Thyroid gland (tissue), 4 donors: ENCODE results near the gene IGSF23.

Experiments
- CTCF ChIP-seq, 6 experiments: fragments of 200-600 bp in 3 of 6; fragments of 450-650 bp in 3 of 6; sonication (generic) in 3 of 6; IDR thresholded peaks; one replicate each; pipeline ENCODE4 v1.5.1; 2016 to 2019; ENCODE audit warnings: antibody characterized with exemption in 6 of 6, mild to moderate bottlenecking in 2 of 6, inconsistent platforms in 1 of 6, moderate library complexity in 1 of 6
- POLR2A ChIP-seq, 2 donors: fragments of 450-650 bp; IDR thresholded peaks; one replicate each; pipeline ENCODE4 v1.6.1; 2017; ENCODE audit warnings: antibody characterized with exemption in 2 of 2, mild to moderate bottlenecking in 2 of 2, moderate library complexity in 1 of 2

- TF ChIP-seq POLR2A (IDR thresholded peaks at IDR 0.05) (no peak), CTCF (IDR thresholded peaks at IDR 0.05) (no peak)
These were observed 35.8 kb upstream of the IGSF23 start for GRCh38 chr19:44577566-44577874.
